GM12872 (cell line): Measurements from ENCODE around the gene PLA2G2F.

Experiments used
- TF ChIP-seq, protein P1 (sequence below): IDR thresholded peaks from 3 replicates; pipeline ENCODE4 v1.5.1; 2011; ENCODE audit warnings: low read depth, mild to moderate bottlenecking, low read length, moderate library complexity; ENCODE audit not compliant: insufficient read depth

The PLA2G2F gene

DNA sequence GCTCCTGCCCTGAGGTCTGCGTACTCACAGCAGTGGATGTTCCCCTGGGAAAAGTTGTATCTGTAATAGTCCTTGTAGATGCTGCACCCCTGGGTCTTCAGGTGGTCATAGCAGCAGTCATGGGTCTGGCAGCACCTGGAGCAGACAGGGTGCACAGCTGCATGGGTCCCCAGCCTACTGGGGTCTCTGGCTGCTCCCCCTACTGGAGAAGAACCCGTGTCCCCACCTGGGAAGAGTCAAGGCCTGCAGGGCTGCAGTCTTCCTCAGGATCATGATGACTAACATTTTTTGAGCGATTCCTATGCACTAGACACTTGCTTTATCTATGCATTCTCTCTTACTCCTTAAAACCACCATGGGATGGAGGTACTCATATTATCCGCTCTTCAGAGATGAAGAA, 23.6 kb upstream of the PLA2G2F start:
- TF ChIP-seq, protein P1, sequence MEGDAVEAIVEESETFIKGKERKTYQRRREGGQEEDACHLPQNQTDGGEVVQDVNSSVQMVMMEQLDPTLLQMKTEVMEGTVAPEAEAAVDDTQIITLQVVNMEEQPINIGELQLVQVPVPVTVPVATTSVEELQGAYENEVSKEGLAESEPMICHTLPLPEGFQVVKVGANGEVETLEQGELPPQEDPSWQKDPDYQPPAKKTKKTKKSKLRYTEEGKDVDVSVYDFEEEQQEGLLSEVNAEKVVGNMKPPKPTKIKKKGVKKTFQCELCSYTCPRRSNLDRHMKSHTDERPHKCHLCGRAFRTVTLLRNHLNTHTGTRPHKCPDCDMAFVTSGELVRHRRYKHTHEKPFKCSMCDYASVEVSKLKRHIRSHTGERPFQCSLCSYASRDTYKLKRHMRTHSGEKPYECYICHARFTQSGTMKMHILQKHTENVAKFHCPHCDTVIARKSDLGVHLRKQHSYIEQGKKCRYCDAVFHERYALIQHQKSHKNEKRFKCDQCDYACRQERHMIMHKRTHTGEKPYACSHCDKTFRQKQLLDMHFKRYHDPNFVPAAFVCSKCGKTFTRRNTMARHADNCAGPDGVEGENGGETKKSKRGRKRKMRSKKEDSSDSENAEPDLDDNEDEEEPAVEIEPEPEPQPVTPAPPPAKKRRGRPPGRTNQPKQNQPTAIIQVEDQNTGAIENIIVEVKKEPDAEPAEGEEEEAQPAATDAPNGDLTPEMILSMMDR: peak; percentile 19; the same call in 1 of the 3 replicates

DNA sequence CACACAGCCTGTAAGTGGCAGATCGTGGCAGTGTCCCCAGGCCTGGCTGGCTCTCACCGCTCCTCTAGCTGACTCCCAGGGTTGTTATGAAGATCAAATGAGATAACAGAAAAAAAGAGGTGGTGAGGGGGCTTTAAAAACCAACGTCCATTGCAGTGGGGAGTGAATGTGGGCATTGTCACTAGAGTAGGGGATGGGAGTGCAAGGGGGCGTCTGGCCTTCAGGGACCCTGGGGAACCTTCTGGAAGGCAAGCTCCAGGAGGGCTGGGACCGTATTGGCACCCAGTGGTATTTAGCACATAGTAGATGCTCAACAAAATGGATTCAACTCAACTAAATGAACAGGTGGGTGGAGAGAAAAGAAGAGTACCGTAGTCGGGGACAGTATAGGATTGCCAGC, 23.2 kb upstream of the PLA2G2F start:
- TF ChIP-seq, protein P1: no peak

DNA sequence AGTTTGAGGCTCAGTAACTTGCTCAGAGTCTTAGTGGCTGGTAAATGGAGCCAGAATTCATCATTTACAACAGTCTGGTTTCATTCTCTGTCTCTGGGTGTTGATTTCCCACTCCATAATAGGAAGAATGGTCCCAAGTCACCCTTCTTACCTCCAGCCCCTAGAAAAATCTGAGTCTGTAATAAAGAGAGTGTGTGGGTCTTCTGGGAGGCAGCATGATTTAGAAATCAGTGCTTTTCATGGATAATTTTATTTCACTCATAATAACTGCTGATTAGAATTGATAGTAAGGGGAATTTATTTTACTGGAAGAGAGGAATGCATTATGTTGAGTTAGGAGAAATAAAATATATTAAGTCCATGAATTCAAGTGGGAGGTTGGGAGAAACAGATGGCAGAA, 21.9 kb upstream of the PLA2G2F start:
- TF ChIP-seq, protein P1: no peak

DNA sequence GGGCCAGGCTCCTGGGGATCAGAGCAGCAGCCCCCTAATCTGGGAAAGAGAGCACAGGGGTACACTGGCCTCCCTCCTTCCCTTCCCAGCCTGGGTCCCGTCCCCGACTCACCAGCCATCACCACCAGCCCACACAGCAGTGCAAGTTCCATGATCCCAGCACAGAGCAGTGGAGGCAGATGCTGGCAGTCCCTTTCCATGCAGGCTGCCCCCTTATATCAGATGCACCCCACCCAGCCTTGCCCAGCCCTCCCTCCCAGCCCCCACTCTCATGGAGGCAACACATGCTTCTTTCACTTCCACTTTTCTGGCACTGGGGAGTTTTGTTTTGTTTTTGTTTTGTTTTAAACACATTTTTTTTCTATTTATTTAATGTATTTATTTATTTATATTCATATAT, 19.8 kb upstream of the PLA2G2F start, which contains the start of gene PLA2G2D:
PLA2G2D (minus strand) TSS at position 190 of the 400 bp plus-strand sequence; CDS start at position 152, 38 bp downstream.
- TF ChIP-seq, protein P1: no peak

DNA sequence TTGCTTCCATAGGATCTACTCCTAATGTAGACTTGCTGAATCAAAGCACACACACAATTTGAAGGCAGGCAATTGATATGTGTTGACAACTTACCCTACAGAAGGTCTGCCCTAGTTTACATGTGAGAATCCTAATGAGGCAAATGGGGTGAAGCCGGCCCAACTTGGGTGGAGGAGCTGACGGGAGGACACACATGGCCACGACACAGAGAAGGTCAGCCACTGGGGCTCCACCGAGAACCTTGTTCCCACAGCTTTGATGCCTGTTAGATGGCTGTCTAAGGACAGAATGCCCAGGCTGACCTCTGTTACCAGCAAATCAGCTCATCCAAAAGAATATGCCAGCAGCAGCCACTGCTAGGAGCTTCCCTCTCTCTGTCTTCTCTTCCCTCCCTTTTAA, 18.3 kb upstream of the PLA2G2F start:
- TF ChIP-seq, protein P1: no peak

DNA sequence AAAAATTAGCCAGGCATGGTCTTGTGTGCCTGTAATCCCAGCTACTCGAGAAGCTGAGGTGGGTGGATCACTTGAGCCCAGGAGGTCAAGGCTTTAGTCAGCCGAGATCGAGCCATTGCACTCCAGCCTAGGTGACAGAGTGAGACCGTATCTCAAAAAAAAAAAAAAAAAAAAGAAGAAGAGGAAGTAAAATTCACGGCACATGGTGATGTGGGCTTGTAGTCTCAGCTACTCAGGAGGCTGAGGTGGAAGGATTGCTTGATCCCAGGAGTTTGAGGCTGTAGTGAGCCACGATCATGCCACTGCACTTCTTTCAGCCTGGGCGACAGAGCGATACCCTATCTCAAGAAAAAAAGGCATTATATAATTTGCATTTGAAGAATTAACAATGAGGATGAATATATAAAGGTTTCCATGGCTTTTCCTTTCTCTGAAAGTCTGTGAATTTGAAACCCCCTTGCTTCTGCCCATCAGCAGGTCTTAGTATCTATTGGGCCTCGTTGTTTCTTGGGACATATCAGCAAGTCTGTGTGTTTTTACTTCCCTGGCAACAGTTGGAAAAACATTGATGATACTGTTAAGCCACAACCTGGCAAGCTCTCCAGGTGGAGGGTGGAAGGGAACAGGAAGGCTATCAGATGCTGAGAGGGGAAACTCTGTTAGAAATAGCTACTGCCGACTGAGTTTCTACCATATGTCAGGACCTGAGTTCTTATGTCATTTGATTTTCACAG, 15.2 kb upstream of the PLA2G2F start:
- TF ChIP-seq, protein P1: no peak

DNA sequence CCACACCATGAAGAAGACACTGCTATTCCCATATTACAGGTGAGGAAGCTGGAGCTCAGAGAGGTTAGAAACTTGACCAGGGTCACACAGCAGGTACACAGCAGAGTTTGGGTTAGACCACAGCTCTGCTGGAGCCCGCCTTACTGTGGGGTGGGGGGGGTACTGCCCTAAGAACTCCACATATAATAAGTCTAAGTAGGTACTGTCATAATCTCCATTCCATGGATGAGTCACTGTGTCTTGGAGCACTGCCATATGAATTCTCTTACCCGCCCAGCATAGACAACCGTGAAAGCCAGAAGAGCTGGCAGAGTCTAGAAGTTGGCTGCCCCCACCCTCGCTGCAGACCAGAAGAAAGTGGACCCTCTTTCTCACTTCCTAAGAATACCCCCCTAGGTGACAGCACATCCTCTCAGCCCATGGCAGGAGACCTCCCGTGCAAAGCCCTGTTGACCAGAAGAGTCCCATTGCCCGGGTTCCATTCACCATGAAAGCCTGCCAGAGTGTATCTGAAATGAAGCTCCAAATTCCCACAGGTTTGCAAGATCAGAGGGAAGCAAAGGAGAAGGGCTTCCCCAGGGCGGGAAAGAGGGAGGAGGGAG, 14.6 kb upstream of the PLA2G2F start:
- TF ChIP-seq, protein P1: no peak
